Keratinocyte (primary cell): ENCODE measurements around the gene MTFP1. TPM values are rescaled to one million over a fixed set of nuclear protein-coding genes. Genes with fewer than 3 reads are reported as not detected.

ENCODE experiments used
- DNase-seq: peaks from one replicate; pipeline ENCODE4 v3.0.0-alpha.2; 2011; ENCODE audit warnings: low read depth, missing footprints, low spot score
- FAIRE-seq: peaks from 2 replicates; lab custom pipeline; 2011; peaks lifted over from hg19 to GRCh38; lab: Jason Lieb, UNC
- H2AFZ ChIP-seq: 2 replicates; pipeline ENCODE4 v1.6.0; 2012; ENCODE audit warnings: low read length, control low read depth, inconsistent platforms; ENCODE audit not compliant: control insufficient read depth
- H3K27ac ChIP-seq: 2 replicates; pipeline ENCODE4 v1.5.1; 2011; ENCODE audit warnings: low read length; ENCODE audit not compliant: control insufficient read depth, insufficient read depth
- H3K27me3 ChIP-seq: 3 replicates; pipeline ENCODE4 v1.6.0; 2011; ENCODE audit warnings: low read length; ENCODE audit not compliant: control insufficient read depth, insufficient read depth; ENCODE audit errors: extremely low read depth
- H3K36me3 ChIP-seq, 2 experiments: 2 replicates in 1 of 2; 3 replicates in 1 of 2; pipeline ENCODE4 v1.5.1; 2011; ENCODE audit warnings: low read length in 2 of 2, mild to moderate bottlenecking in 1 of 2; ENCODE audit not compliant: control insufficient read depth in 2 of 2, insufficient read depth in 2 of 2; ENCODE audit errors: extremely low read depth in 1 of 2
- H3K4me1 ChIP-seq: 3 replicates; pipeline ENCODE4 v1.5.1; 2011; ENCODE audit warnings: low read length; ENCODE audit not compliant: control insufficient read depth, insufficient read depth; ENCODE audit errors: extremely low read depth
- H3K4me2 ChIP-seq: 3 replicates; pipeline ENCODE4 v1.6.0; 2011; ENCODE audit warnings: low read depth, low read length; ENCODE audit not compliant: control insufficient read depth, insufficient read depth; ENCODE audit errors: extremely low read depth
- H3K4me3 ChIP-seq, 3 experiments: fragments of 200-600 bp in 1 of 3; sonication (generic) in 1 of 3; 2 replicates in 2 of 3; 3 replicates in 1 of 3; pipeline ENCODE4 v1.5.1; 2011 to 2016; ENCODE audit warnings: low read length in 3 of 3, mild to moderate bottlenecking in 3 of 3, control low read depth in 2 of 3, inconsistent platforms in 1 of 3, low read depth in 1 of 3, mixed read lengths in 1 of 3, mixed run types in 1 of 3, moderate library complexity in 1 of 3; ENCODE audit not compliant: control insufficient read depth in 2 of 3, insufficient read depth in 2 of 3; ENCODE audit errors: extremely low read depth in 1 of 3
- H3K79me2 ChIP-seq: 2 replicates; pipeline ENCODE4 v1.6.0; 2012; ENCODE audit warnings: low read length; ENCODE audit not compliant: control insufficient read depth, insufficient read depth
- H3K9ac ChIP-seq: 3 replicates; pipeline ENCODE4 v1.6.0; 2011; ENCODE audit warnings: low read length; ENCODE audit not compliant: control insufficient read depth, insufficient read depth; ENCODE audit errors: extremely low read depth
- H3K9me1 ChIP-seq: 3 replicates; pipeline ENCODE4 v1.6.0; 2011; ENCODE audit warnings: low read length; ENCODE audit not compliant: control insufficient read depth, insufficient read depth; ENCODE audit errors: extremely low read depth
- H3K9me3 ChIP-seq: 2 replicates; pipeline ENCODE4 v1.5.1; 2012; ENCODE audit warnings: low read depth, low read length; ENCODE audit not compliant: control insufficient read depth
- H4K20me1 ChIP-seq: 3 replicates; pipeline ENCODE4 v1.6.0; 2011; ENCODE audit warnings: low read length; ENCODE audit not compliant: control insufficient read depth, insufficient read depth; ENCODE audit errors: extremely low read depth
- CTCF ChIP-seq, 3 experiments: IDR thresholded peaks in 1 of 3; conservative IDR thresholded peaks in 1 of 3; optimal IDR thresholded peaks in 1 of 3; 2 replicates in 2 of 3; 3 replicates in 1 of 3; pipeline versions ENCODE3 to v1.5.1; 2011; ENCODE audit warnings: low read length in 3 of 3, mild to moderate bottlenecking in 3 of 3, moderate library complexity in 2 of 3, control low read depth in 1 of 3, inconsistent platforms in 1 of 3; ENCODE audit not compliant: insufficient read depth in 2 of 3; ENCODE audit errors: extremely low read depth in 1 of 3
- EZH2 ChIP-seq: IDR thresholded peaks from one replicate; pipeline ENCODE4 v1.6.1; 2012; ENCODE audit warnings: inconsistent platforms, mild to moderate bottlenecking, low read length, moderate library complexity
- dilution Hi-C: fragments of 300-500 bp; cut with MboI; formaldehyde crosslinking; loops from one replicate; pipeline ENCODE4 v1.7.0; 2020; ENCODE audit warnings: low sequenced_read_pairs; ENCODE audit not compliant: extremely low pct_ligation_motif_present
- polyA plus RNA-seq, 5 experiments: library from polyadenylated mRNA; depleted of rRNA in 3 of 5; stranded (reverse) in 3 of 5; stranded (forward) in 1 of 5; unstranded in 1 of 5; fragments of >200 nt; gene quantifications; 1 replicate in 1 of 5; 2 replicates in 3 of 5; 3 replicates in 1 of 5; pipeline versions ENCODE4 v1.2.1 to v1.2.3, GENCODE V29; 2011 to 2012; ENCODE audit warnings: missing spikeins in 2 of 5, low read depth in 1 of 5, low replicate concordance in 1 of 5

MTFP1 gene
- polyA plus RNA-seq, 1 donor (not counting 4 experiments of a cell fraction or from before 2014, with no cell fraction given) = 8.4 TPM

- dilution Hi-C loops = no loop called here
Observed at GRCh38 chr22:30433773-30434172, 8.2 kb downstream of the MTFP1 start.

GRCh38 chr22:30434843-30435242 lies 9.3 kb downstream of the MTFP1 start:
- H3K4me2 ChIP-seq = no peak overlapping the region
- H3K79me2 ChIP-seq = no peaks in the 10 kb centered on the region
- DNase-seq (no peak), FAIRE-seq (no peak)
- no peak overlapping the region for H2AFZ ChIP-seq
- H4K20me1 ChIP-seq = no peaks in the 10 kb centered on the region
- no peak overlapping the region for H3K27ac ChIP-seq
- no peaks in the 10 kb centered on the region for H3K9me1 ChIP-seq
- no peak overlapping the region for H3K9ac ChIP-seq
- TF ChIP-seq EZH2 (no peak), CTCF (optimal IDR thresholded peaks at IDR 0.05 in 1 of 3, IDR thresholded peaks at IDR 0.05 in 1 of 3, conservative IDR thresholded peaks at IDR 0.05 in 1 of 3; ENCODE audit: extremely low read depth in 1 of 3, insufficient read depth in 2 of 3, low read length in 3 of 3) (no peak)
- H3K9me3 ChIP-seq = no peaks in the 10 kb centered on the region
- H3K4me1 ChIP-seq = peaks cover 20% of the 10 kb centered on the region
- no peak overlapping the region for H3K4me3 ChIP-seq
- dilution Hi-C loops = no loop called here
- H3K36me3 ChIP-seq = no peaks in the 10 kb centered on the region
- no peaks in the 10 kb centered on the region for H3K27me3 ChIP-seq

More at GRCh38 chr22:30433773-30434172, 8.2 kb downstream of the MTFP1 start:
- TF ChIP-seq CTCF (optimal IDR thresholded peaks at IDR 0.05 in 1 of 3, IDR thresholded peaks at IDR 0.05 in 1 of 3, conservative IDR thresholded peaks at IDR 0.05 in 1 of 3; ENCODE audit: extremely low read depth in 1 of 3, insufficient read depth in 2 of 3, low read length in 3 of 3) (no peak), EZH2 (no peak)
- no peaks in the 10 kb centered on the region for H3K9me3 ChIP-seq
- H3K36me3 ChIP-seq = no peaks in the 10 kb centered on the region
- peaks cover 15% of the 10 kb centered on the region for H3K4me1 ChIP-seq
- no peaks in the 10 kb centered on the region for H3K27me3 ChIP-seq
- DNase-seq (no peak), FAIRE-seq (peak; percentile 32)
- no peak overlapping the region for H2AFZ ChIP-seq
- no peaks in the 10 kb centered on the region for H3K79me2 ChIP-seq
- H3K27ac ChIP-seq = no peak overlapping the region
- no peak overlapping the region for H3K9ac ChIP-seq
- H3K9me1 ChIP-seq = no peaks in the 10 kb centered on the region
- H4K20me1 ChIP-seq = no peaks in the 10 kb centered on the region
- H3K4me3 ChIP-seq = no peak overlapping the region
- H3K4me2 ChIP-seq = no peak overlapping the region
